Dedifferentiated amniotic fluid mesenchymal stem cell (primary cell): Measurements from ENCODE around the gene TSSC4.

Experiments used
- DNase-seq: peaks from one replicate; pipeline ENCODE4 v3.0.0-alpha.2; 2016; ENCODE audit errors: extremely low spot score

The TSSC4 gene

GRCh38 chr11:2369320-2369719 lies 31.2 kb upstream of the TSSC4 start:
- DNase-seq: no peak

GRCh38 chr11:2369896-2370295 lies 30.7 kb upstream of the TSSC4 start:
- no peak for DNase-seq

- no peak for DNase-seq
Measured at GRCh38 chr11:2374456-2375201, 25.9 kb upstream of the TSSC4 start.

- DNase-seq: no peak
Measured at GRCh38 chr11:2375341-2375853, 25.2 kb upstream of the TSSC4 start.

GRCh38 chr11:2375964-2376551 lies 24.5 kb upstream of the TSSC4 start:
- no peak for DNase-seq

- no peak for DNase-seq
Measured at GRCh38 chr11:2376751-2377451, 23.6 kb upstream of the TSSC4 start, which contains the start of gene CD81. Gene CD81, plus strand, starts transcription at chr11:2377310. Its CDS starts 240 bp downstream, at chr11:2377550.

- DNase-seq: peak; percentile 48
Measured at GRCh38 chr11:2377511-2378443, 22.8 kb upstream of the TSSC4 start.

GRCh38 chr11:2378527-2379210 lies 21.9 kb upstream of the TSSC4 start:
- DNase-seq: peak; percentile 50

GRCh38 chr11:2379466-2380174 lies 20.9 kb upstream of the TSSC4 start:
- DNase-seq: no peak

- no peak for DNase-seq
Measured at GRCh38 chr11:2380396-2380795, 20.2 kb upstream of the TSSC4 start.

- DNase-seq: no peak
Measured at GRCh38 chr11:2380807-2381350, 19.7 kb upstream of the TSSC4 start.

GRCh38 chr11:2381494-2382128 lies 18.9 kb upstream of the TSSC4 start:
- no peak for DNase-seq

- no peak for DNase-seq
Measured at GRCh38 chr11:2382129-2382517, 18.4 kb upstream of the TSSC4 start.

GRCh38 chr11:2382936-2383851 lies 17.4 kb upstream of the TSSC4 start:
- DNase-seq: no peak

GRCh38 chr11:2383852-2384804 lies 16.4 kb upstream of the TSSC4 start:
- DNase-seq: no peak

- DNase-seq: no peak
Measured at GRCh38 chr11:2385156-2386151, 15.1 kb upstream of the TSSC4 start.
